Measurements from ENCODE around the gene GMEB1.

GMEB1 gene

GRCh38 chr1:28755701-28756100 is 87.1 kb downstream of the GMEB1 start:
- DNase-seq, result no peak

DNA sequence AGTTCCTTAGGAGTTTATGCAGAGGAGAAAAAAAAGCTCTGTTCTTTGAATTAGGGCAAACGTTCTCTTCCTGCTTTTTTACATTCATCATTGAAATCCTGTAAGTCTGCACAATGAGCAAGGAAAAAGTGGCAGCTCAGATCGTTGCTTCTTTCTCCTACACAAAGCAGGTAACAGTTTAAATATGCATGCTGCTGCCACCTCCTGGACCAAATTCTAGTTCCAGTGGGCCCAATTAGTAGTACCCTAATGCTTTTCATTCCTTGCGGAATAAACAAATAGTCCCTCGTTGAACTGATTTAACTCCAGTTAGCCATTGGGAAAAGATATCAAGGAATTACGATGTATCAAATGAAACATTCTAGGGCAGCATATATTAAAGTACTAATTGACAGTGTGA is 88.3 kb downstream of the GMEB1 start:
- no peak for DNase-seq

DNA sequence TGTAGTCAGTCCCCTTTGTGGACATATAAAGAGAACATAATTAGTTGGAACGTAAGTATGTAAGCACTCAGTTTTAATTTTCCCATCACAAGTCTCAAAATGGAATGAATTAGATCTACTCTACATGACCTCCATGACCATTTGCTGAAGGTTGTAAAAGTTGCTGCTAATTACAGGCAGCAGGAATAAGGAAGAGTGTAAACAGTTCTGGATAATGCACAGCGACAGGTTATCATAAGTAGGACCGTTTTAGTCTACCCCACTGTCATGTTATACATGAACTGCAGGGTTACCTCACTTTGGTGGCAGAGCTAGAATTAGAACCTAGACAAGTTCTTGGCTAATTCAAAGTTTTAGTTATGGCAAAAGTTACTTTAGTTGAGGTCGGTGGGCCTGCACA is 89.8 kb downstream of the GMEB1 start:
- no peak for DNase-seq

- DNase-seq, result no peak
Measured at GRCh38 chr1:28759257-28759656, 90.7 kb downstream of the GMEB1 start.

DNA sequence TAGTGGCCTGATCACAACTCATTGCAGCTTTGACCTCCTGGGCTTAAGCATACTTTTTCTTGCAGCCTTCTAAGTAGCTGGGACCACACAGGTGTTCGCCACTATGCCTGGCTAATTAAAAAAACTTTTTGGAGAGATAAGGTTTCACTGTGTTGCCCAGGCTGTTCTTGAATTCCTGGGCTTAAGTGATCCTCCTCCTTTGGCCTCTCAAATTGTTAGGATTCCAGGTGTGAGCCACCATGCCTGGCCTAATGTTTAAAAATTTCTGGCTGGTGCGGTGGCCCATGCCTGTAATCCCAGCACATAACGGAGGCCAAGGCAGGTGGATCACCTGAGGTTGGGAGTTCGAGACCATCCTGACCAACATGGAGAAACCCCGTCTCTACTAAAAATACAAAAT is 92.6 kb downstream of the GMEB1 start:
- no peak for DNase-seq

DNA sequence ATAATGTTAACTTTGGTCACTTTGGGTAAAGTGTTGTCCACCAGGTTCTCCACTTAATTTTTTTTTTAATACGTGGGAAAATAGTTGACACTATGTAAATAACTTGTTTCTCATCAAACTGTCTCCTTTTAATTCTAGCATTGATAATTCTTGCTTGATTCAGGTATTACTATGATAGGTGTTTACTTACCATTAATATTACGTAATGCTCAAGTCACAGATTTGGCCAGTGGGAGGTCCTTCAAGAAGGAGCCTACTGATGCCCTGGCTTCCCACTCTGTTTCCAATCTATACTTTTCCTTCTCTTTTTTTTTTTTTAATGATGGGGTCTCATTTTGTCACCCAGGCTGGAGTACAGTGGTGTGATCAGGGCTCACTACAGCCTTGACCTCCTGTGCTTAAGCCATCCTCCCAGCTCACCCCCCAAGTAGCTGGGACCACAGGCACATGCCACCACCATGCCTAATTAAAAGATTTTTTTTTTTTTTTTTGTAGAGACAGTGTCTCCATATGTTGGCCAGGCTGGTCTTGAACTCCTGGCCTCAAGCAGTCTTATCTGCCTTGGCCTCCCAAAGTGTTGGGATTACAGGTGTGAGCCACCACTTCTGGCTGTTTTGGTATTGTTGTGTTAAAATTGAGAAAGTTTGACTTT is 98.1 kb downstream of the GMEB1 start:
- DNase-seq, result no peak

Data from NCI-H2029 treated with DMSO at 0.1 percent for 48 hours (cell line).